ENCODE data around the gene HAUS3.
A peak's percentile ranks its signal among the peaks of the same experiment; 100 is the strongest.

Gene HAUS3

DNA sequence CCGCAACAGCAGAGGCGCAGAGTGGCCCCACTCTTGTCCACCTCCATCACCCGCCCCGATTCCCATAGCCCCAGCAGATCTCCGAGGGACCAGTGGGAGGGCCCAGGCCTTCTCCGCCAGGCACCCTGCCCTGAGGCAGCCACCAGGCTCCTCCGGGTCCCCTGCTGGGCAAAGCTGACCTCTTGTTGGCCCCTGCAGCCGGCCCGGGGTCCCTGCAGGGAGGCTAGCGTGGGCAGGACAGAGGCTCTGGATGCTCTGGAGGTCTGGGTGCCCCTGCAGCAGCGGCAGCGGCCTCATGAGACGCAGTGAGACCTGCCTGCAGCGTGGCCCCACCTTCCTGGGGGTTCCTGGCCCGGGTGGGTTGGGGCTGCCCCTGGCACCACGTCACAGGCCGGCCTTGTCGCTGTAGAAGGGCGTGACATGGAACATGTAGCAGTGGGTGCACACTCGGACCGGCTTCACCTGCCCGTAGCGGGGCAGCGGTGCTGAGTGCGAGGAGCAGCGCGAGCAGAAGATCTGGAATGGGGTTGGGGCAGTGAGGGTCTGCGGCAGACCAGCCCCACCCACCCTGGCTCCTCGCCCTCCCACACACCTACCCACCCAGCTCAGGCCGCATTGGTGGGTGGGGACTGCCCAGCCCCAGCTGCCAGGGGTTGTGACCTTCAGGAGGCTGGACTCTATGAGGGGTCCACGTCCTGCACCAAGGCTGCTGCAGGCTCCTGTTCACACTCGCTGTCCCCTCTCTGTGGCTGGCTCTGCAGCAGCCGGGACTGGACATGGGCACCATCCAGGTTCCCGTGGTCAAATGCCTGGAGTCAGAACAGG, 28.6 kb upstream of the HAUS3 start:
- H3K79me1 ChIP-seq (ENCODE audit: low read depth, low read length): no peaks in the 10 kb centered on the region
- H3K36me3 ChIP-seq (replicated peaks in 1 of 2; ENCODE audit: control insufficient read depth in 2 of 2, insufficient read depth in 2 of 2, low read length in 2 of 2): no peaks in the 10 kb centered on the region
- DNase-seq (ENCODE audit: low spot score): no peak
- no CpG with 5 or more reads among the region's 34 CpGs for WGBS, 2 donors (ENCODE audit: extremely low coverage in 2 of 2, insufficient read length in 2 of 2, insufficient replicate concordance in 1 of 2)
- peak overlapping the region; percentile 75 for H2BK5ac ChIP-seq (ENCODE audit: low read length)
- H3K4ac ChIP-seq (ENCODE audit: low read length): no peak overlapping the region
- H2BK12ac ChIP-seq (ENCODE audit: low read length): no peak overlapping the region
- peak overlapping the region; percentile 77 for H2AK5ac ChIP-seq (ENCODE audit: low read depth, low read length)
- H2BK15ac ChIP-seq (ENCODE audit: low read length): peak overlapping the region; percentile 75
- H3K4me1 ChIP-seq (ENCODE audit: control insufficient read depth in 2 of 2, insufficient read depth in 1 of 2, low read depth in 1 of 2, low read length in 2 of 2): peaks cover 0 to 6% of the 10 kb centered on the region in 2 donors
- no peak overlapping the region for H4K8ac ChIP-seq (ENCODE audit: low read depth, low read length)
- H3K27ac ChIP-seq (replicated peaks; ENCODE audit: low read length): no peak overlapping the region
- H3K14ac ChIP-seq (ENCODE audit: low read length): peak overlapping the region; percentile 71
- H3K23ac ChIP-seq (ENCODE audit: low read depth, low read length, poor library complexity): peak overlapping the region; percentile 80
- no peak overlapping the region for H4K91ac ChIP-seq (ENCODE audit: low read depth, low read length, poor library complexity)
- peaks cover 0 to 60% (median 0%) of the 10 kb centered on the region in 3 experiments for H3K27me3 ChIP-seq (ENCODE audit: control insufficient read depth in 3 of 3, insufficient read depth in 3 of 3, low read depth in 1 of 3, low read length in 3 of 3)
- H2BK120ac ChIP-seq (ENCODE audit: low read depth, low read length): peak overlapping the region; percentile 30
- peak overlapping the region; percentile 70 for H3K18ac ChIP-seq (ENCODE audit: low read length)
- no peaks in the 10 kb centered on the region for H3K9me3 ChIP-seq (replicated peaks in 1 of 2; ENCODE audit: control insufficient read depth in 2 of 2, insufficient read depth in 1 of 2, low read depth in 1 of 2, low read length in 2 of 2)
- no peak overlapping the region for H2AFZ ChIP-seq (ENCODE audit: low read length)
- peak overlapping the region; percentile 70 for H3K9ac ChIP-seq (ENCODE audit: low read depth, low read length, poor library complexity)
- H3K4me3 ChIP-seq (ENCODE audit: low read length in 2 of 2): no peak overlapping the region
- no peak overlapping the region for H3K4me2 ChIP-seq (ENCODE audit: insufficient read depth, low read length, poor library complexity, severe bottlenecking)

GRCh38 chr4:2269618-2270163, 27.8 kb upstream of the HAUS3 start:
- Histone ChIP-seq H2BK15ac (ENCODE audit: low read length) (no peak overlapping the region), H3K4ac (ENCODE audit: low read length) (no peak overlapping the region), H3K23ac (ENCODE audit: low read depth, low read length, poor library complexity) (no peak overlapping the region), H2BK120ac (ENCODE audit: low read depth, low read length) (no peak overlapping the region), H3K27me3 (ENCODE audit: control insufficient read depth in 3 of 3, insufficient read depth in 3 of 3, low read depth in 1 of 3, low read length in 3 of 3) (peaks cover 0 to 69% (median 0%) of the 10 kb centered on the region in 3 experiments), H4K8ac (ENCODE audit: low read depth, low read length) (no peak overlapping the region), H3K9me3 (replicated peaks in 1 of 2; ENCODE audit: control insufficient read depth in 2 of 2, insufficient read depth in 1 of 2, low read depth in 1 of 2, low read length in 2 of 2) (no peaks in the 10 kb centered on the region), H2AK5ac (ENCODE audit: low read depth, low read length) (peak overlapping the region; percentile 32), H3K4me2 (ENCODE audit: insufficient read depth, low read length, poor library complexity, severe bottlenecking) (no peak overlapping the region), H2BK12ac (ENCODE audit: low read length) (no peak overlapping the region), H3K4me3 (ENCODE audit: low read length in 2 of 2) (no peak overlapping the region), H2AFZ (ENCODE audit: low read length) (no peak overlapping the region), H4K91ac (ENCODE audit: low read depth, low read length, poor library complexity) (no peak overlapping the region), H3K79me1 (ENCODE audit: low read depth, low read length) (no peaks in the 10 kb centered on the region), H3K14ac (ENCODE audit: low read length) (no peak overlapping the region), H3K18ac (ENCODE audit: low read length) (peak overlapping the region; percentile 59), H3K4me1 (ENCODE audit: control insufficient read depth in 2 of 2, insufficient read depth in 1 of 2, low read depth in 1 of 2, low read length in 2 of 2) (peaks cover 0 to 6% of the 10 kb centered on the region in 2 donors), H2BK5ac (ENCODE audit: low read length) (peak overlapping the region; percentile 75), H3K9ac (ENCODE audit: low read depth, low read length, poor library complexity) (no peak overlapping the region), H3K27ac (replicated peaks; ENCODE audit: low read length) (no peak overlapping the region), H3K36me3 (replicated peaks in 1 of 2; ENCODE audit: control insufficient read depth in 2 of 2, insufficient read depth in 2 of 2, low read length in 2 of 2) (no peaks in the 10 kb centered on the region)
- no peak for DNase-seq (ENCODE audit: low spot score)
- no CpG with 5 or more reads among the region's 12 CpGs for WGBS, 2 donors (ENCODE audit: extremely low coverage in 2 of 2, insufficient read length in 2 of 2, insufficient replicate concordance in 1 of 2)

- no peak overlapping the region for H4K91ac ChIP-seq (ENCODE audit: low read depth, low read length, poor library complexity)
- H3K14ac ChIP-seq (ENCODE audit: low read length): no peak overlapping the region
- H2BK120ac ChIP-seq (ENCODE audit: low read depth, low read length): no peak overlapping the region
- H4K8ac ChIP-seq (ENCODE audit: low read depth, low read length): no peak overlapping the region
- H3K23ac ChIP-seq (ENCODE audit: low read depth, low read length, poor library complexity): no peak overlapping the region
- H3K4me3 ChIP-seq (ENCODE audit: low read length in 2 of 2): no peak overlapping the region
- H2BK15ac ChIP-seq (ENCODE audit: low read length): peak overlapping the region; percentile 62
- peaks cover 0 to 71% (median 0%) of the 10 kb centered on the region in 3 experiments for H3K27me3 ChIP-seq (ENCODE audit: control insufficient read depth in 3 of 3, insufficient read depth in 3 of 3, low read depth in 1 of 3, low read length in 3 of 3)
- no peaks in the 10 kb centered on the region for H3K79me1 ChIP-seq (ENCODE audit: low read depth, low read length)
- no CpG with 5 or more reads among the region's 6 CpGs for WGBS, 2 donors (ENCODE audit: extremely low coverage in 2 of 2, insufficient read length in 2 of 2, insufficient replicate concordance in 1 of 2)
- peak overlapping the region; percentile 92 for H2AK5ac ChIP-seq (ENCODE audit: low read depth, low read length)
- DNase-seq (ENCODE audit: low spot score): no peak
- H3K18ac ChIP-seq (ENCODE audit: low read length): peak overlapping the region; percentile 88
- no peaks in the 10 kb centered on the region for H3K9me3 ChIP-seq (replicated peaks in 1 of 2; ENCODE audit: control insufficient read depth in 2 of 2, insufficient read depth in 1 of 2, low read depth in 1 of 2, low read length in 2 of 2)
- no peak overlapping the region for H3K9ac ChIP-seq (ENCODE audit: low read depth, low read length, poor library complexity)
- H3K4ac ChIP-seq (ENCODE audit: low read length): peak overlapping the region; percentile 26
- H3K27ac ChIP-seq (replicated peaks; ENCODE audit: low read length): no peak overlapping the region
- H3K4me2 ChIP-seq (ENCODE audit: insufficient read depth, low read length, poor library complexity, severe bottlenecking): no peak overlapping the region
- peaks cover 3 to 7% of the 10 kb centered on the region in 2 donors for H3K4me1 ChIP-seq (ENCODE audit: control insufficient read depth in 2 of 2, insufficient read depth in 1 of 2, low read depth in 1 of 2, low read length in 2 of 2)
- H3K36me3 ChIP-seq (replicated peaks in 1 of 2; ENCODE audit: control insufficient read depth in 2 of 2, insufficient read depth in 2 of 2, low read length in 2 of 2): no peaks in the 10 kb centered on the region
- peak overlapping the region; percentile 61 for H2AFZ ChIP-seq (ENCODE audit: low read length)
- no peak overlapping the region for H2BK12ac ChIP-seq (ENCODE audit: low read length)
- no peak overlapping the region for H2BK5ac ChIP-seq (ENCODE audit: low read length)
These were observed 27.2 kb upstream of the HAUS3 start for GRCh38 chr4:2269206-2269531.

Data from neuronal stem cell (in vitro differentiated cells).